SU-DHL-6 (cell line): ENCODE measurements around the gene ARIH1.
A peak's percentile ranks its signal among the peaks of the same experiment; 100 is the strongest.

ENCODE experiments used
- H2AFZ ChIP-seq: fragments of 200-600 bp; sonication (generic); 2 replicates; pipeline ENCODE4 v1.6.1; 2014; ENCODE audit warnings: low read depth, mild to moderate bottlenecking, moderate library complexity, mixed read lengths, antibody characterized with exemption, low read length; ENCODE audit not compliant: severe bottlenecking
- H3F3A ChIP-seq: fragments of 200-600 bp; shearing (Covaris generic); 2 replicates; pipeline ENCODE4 v1.6.0; 2016; ENCODE audit warnings: antibody characterized with exemption, mild to moderate bottlenecking; ENCODE audit not compliant: insufficient read depth
- H3K27ac ChIP-seq: fragments of 200-600 bp; sonication (generic); 2 replicates; pipeline ENCODE4 v1.5.1; 2016; ENCODE audit warnings: low read depth, mild to moderate bottlenecking, low read length, moderate library complexity, mixed read lengths
- H3K27me3 ChIP-seq: fragments of 200-600 bp; sonication (generic), shearing (Covaris generic); 2 replicates; pipeline ENCODE4 v1.6.0; 2014; ENCODE audit warnings: mild to moderate bottlenecking, low read length
- H3K36me3 ChIP-seq: fragments of 200-600 bp; sonication (generic); 2 replicates; pipeline ENCODE4 v1.6.1; 2014; ENCODE audit warnings: mild to moderate bottlenecking, low read length, mixed read lengths
- H3K4me2 ChIP-seq: fragments of 300-600, 200-600 bp; shearing (Covaris generic), sonication (generic); 2 replicates; pipeline ENCODE4 v1.6.0; 2014; ENCODE audit warnings: low read length, low read depth, mild to moderate bottlenecking; ENCODE audit not compliant: poor library complexity, severe bottlenecking
- H3K4me3 ChIP-seq: fragments of 200-600 bp; sonication (generic); 2 replicates; pipeline ENCODE4 v1.5.1; 2014; ENCODE audit warnings: antibody characterized with exemption, low read length, mild to moderate bottlenecking, mixed read lengths; ENCODE audit not compliant: insufficient read depth, poor library complexity, severe bottlenecking
- H3K79me2 ChIP-seq: fragments of 200-600 bp; sonication (generic); 2 replicates; pipeline ENCODE4 v1.6.1; 2014; ENCODE audit warnings: mild to moderate bottlenecking, low read length, moderate library complexity; ENCODE audit not compliant: insufficient read depth
- H3K9ac ChIP-seq: fragments of 200-600 bp; sonication (generic); 2 replicates; pipeline ENCODE4 v1.7.0; 2014; ENCODE audit warnings: mild to moderate bottlenecking, low read length
- H3K9me2 ChIP-seq: fragments of 200-600 bp; sonication (generic); replicated peaks from 2 replicates; pipeline ENCODE4 v1.6.1; 2014; ENCODE audit warnings: low read length; ENCODE audit not compliant: insufficient read depth
- H3K9me3 ChIP-seq: fragments of 200-600 bp; sonication (generic); 2 replicates; pipeline ENCODE4 v1.6.1; 2014; ENCODE audit warnings: low read length, mixed read lengths; ENCODE audit not compliant: insufficient read depth
- H4K20me1 ChIP-seq: fragments of 200-600 bp; sonication (generic); 2 replicates; pipeline ENCODE4 v1.6.1; 2014; ENCODE audit warnings: low read depth, mild to moderate bottlenecking, antibody characterized with exemption, low read length, moderate library complexity, mixed read lengths
- EZH2phosphoT487 ChIP-seq: fragments of 200-600 bp; sonication (generic), shearing (Covaris generic); conservative IDR thresholded peaks from 2 replicates; pipeline ENCODE4 v1.6.1; 2018; ENCODE audit warnings: mild to moderate bottlenecking, antibody characterized with exemption, low read length, moderate library complexity, mixed read lengths
- TF ChIP-seq, protein P1 (sequence below): fragments of 200-600 bp; sonication (generic); IDR thresholded peaks from one replicate; pipeline ENCODE4 v1.5.1; 2017; ENCODE audit warnings: antibody characterized with exemption, mild to moderate bottlenecking, low read length, moderate library complexity; ENCODE audit not compliant: insufficient read depth, poor library complexity, severe bottlenecking

Gene ARIH1

DNA sequence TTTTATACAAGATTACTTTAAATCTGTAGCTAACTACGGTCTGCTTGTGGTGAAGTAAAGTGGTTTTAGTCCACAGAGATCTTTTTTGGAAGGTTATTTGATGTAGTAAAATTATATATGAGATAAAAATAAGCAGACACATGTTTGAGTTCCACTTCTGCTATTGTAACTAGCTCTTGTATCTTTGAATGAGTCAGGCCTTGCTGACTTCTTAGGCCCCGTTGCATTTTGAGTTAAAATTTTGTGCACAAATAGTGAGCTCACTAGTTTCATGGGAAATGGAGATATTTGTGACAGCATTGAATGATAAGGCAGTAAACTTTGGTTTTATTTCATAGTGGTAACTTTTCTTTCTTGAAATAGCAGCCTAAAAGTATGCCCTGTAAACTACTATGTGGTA lies 42.6 kb downstream of the ARIH1 start:
- Histone ChIP-seq H3F3A (peaks cover 11% of the 10 kb centered on the region; the same call in 1 of the 2 replicates), H3K9me3 (no peaks in the 10 kb centered on the region), H3K79me2 (peaks cover 76% of the 10 kb centered on the region), H3K9ac (no peak overlapping the region), H4K20me1 (no peaks in the 10 kb centered on the region), H3K9me2 (no peaks in the 10 kb centered on the region), H3K4me3 (no peak overlapping the region), H3K4me2 (no peak overlapping the region), H3K36me3 (peaks cover 13% of the 10 kb centered on the region), H3K27me3 (no peaks in the 10 kb centered on the region), H3K27ac (0 out of 2 replicates have a peak overlapping the region, but pooled peaks have one; percentile 16), H2AFZ (no peak overlapping the region)
- TF ChIP-seq, protein P1, sequence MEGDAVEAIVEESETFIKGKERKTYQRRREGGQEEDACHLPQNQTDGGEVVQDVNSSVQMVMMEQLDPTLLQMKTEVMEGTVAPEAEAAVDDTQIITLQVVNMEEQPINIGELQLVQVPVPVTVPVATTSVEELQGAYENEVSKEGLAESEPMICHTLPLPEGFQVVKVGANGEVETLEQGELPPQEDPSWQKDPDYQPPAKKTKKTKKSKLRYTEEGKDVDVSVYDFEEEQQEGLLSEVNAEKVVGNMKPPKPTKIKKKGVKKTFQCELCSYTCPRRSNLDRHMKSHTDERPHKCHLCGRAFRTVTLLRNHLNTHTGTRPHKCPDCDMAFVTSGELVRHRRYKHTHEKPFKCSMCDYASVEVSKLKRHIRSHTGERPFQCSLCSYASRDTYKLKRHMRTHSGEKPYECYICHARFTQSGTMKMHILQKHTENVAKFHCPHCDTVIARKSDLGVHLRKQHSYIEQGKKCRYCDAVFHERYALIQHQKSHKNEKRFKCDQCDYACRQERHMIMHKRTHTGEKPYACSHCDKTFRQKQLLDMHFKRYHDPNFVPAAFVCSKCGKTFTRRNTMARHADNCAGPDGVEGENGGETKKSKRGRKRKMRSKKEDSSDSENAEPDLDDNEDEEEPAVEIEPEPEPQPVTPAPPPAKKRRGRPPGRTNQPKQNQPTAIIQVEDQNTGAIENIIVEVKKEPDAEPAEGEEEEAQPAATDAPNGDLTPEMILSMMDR: no peak
- no peak for TF ChIP-seq EZH2phosphoT487

DNA sequence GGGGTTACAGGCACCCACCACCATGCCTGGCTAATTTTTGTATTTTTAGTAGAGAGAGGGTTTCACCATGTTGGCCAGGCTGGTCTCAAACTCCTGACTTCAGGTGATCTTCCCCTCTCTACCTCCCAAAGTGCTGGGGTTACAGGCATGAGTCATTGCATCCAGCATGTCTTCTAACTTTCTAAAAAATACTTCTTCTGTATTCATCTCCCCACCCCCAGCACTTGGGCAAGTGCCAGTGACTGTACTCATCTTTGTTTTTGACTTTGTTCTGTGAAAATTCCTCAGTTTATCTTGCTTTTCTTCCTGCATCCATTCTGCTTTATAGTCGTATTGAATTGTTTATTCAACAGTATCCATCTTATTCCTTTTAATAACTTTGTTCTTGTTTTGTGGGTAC lies 47.6 kb downstream of the ARIH1 start:
- no peaks in the 10 kb centered on the region for H4K20me1 ChIP-seq

DNA sequence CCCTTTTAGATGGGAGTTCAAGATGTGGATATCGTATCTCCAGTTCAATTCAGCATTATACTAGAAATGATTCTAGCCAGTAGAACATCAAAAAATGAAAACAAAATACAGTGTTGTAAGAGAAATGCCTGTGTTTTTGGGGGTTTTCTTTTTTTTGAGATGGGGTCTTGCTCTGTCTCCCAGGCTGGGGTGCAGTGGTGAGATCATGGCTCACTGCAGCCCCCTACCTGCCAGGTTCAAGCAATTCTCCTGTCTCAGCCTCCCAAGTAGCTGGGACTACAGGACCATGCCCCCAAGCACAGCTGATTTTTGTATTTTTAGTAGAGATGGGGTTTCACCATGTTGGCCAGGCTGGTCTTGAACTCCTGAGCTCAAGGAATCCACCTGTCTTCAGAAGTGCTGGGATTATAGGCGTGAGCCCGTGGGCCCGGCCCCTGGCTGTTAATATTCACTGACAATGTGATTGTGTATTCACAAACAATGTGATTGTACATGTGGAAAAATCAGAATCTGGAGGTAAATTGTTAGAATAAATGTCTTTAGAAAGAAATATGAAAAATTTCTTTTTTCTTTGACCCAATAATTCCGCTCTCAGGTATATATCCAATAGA lies 59.0 kb downstream of the ARIH1 start:
- H3F3A ChIP-seq: peaks cover 15% of the 10 kb centered on the region; the same call in 1 of the 2 replicates
- H3K4me2 ChIP-seq: no peak overlapping the region
- H2AFZ ChIP-seq: no peak overlapping the region
- H3K9ac ChIP-seq: no peak overlapping the region
- no peak overlapping the region for H3K4me3 ChIP-seq
- H3K36me3 ChIP-seq: peaks cover 3% of the 10 kb centered on the region
- no peaks in the 10 kb centered on the region for H3K9me3 ChIP-seq
- H4K20me1 ChIP-seq: no peaks in the 10 kb centered on the region
- TF ChIP-seq, protein P1: peak; percentile 29
- no peak for TF ChIP-seq EZH2phosphoT487
- peaks cover 40% of the 10 kb centered on the region for H3K79me2 ChIP-seq
- H3K9me2 ChIP-seq: no peaks in the 10 kb centered on the region
- H3K27ac ChIP-seq: no peak overlapping the region
- no peaks in the 10 kb centered on the region for H3K27me3 ChIP-seq

More for the DNA sequence above, 47.6 kb downstream of the ARIH1 start:
- Histone ChIP-seq H3F3A (peaks cover 5% of the 10 kb centered on the region; the same call in 1 of the 2 replicates), H3K27me3 (no peaks in the 10 kb centered on the region), H3K27ac (no peak overlapping the region), H3K9ac (no peak overlapping the region), H3K4me2 (no peak overlapping the region), H3K4me3 (no peak overlapping the region), H3K9me3 (no peaks in the 10 kb centered on the region), H3K79me2 (peaks cover 41% of the 10 kb centered on the region), H3K36me3 (peaks cover 11% of the 10 kb centered on the region; the same call in 1 of the 2 replicates), H2AFZ (no peak overlapping the region), H3K9me2 (no peaks in the 10 kb centered on the region)
- TF ChIP-seq, protein P1: no peak
- TF ChIP-seq EZH2phosphoT487: no peak
